ENCODE results near the gene IL10. TPM values are rescaled to one million over a fixed set of nuclear protein-coding genes. Genes with fewer than 3 reads are reported as not detected.

IL10 gene
- 1.8 TPM for total RNA-seq
- 19.1 TPM for polyA plus RNA-seq
- long read RNA-seq, donor 1 = 0 reads
- long read RNA-seq, donor 2 = 0 reads
- long read RNA-seq, donor 3, partial matches to known transcripts = 0 of 2 reads
- long read RNA-seq, donor 3, other reads (novel, unspliced or antisense) = 0 of 2 reads
- long read RNA-seq, donor 4 = 0 reads
- long read RNA-seq, donor 5, partial matches to known transcripts = 0 of 1 reads
- long read RNA-seq, donor 5, other reads (novel, unspliced or antisense) = 0 of 1 reads
- long read RNA-seq, donor 6 = 0 reads
- long read RNA-seq, donor 7 = 0 reads
- long read RNA-seq, donor 8 = 0 reads
- long read RNA-seq, donor 9 = 0 reads
- long read RNA-seq, donor 10 = 0 reads

GRCh38 chr1:206772243-206772937, at the start of gene IL10:
IL10 (minus strand) TSS chr1:206772494; CDS start chr1:206772435, 59 bp downstream.
- H3K4me1 ChIP-seq (ENCODE audit: control insufficient read depth in 2 of 2, insufficient read depth in 2 of 2, low read length in 2 of 2) = peaks cover 42 to 63% of the 10 kb centered on the region in 2 donors

DNA sequence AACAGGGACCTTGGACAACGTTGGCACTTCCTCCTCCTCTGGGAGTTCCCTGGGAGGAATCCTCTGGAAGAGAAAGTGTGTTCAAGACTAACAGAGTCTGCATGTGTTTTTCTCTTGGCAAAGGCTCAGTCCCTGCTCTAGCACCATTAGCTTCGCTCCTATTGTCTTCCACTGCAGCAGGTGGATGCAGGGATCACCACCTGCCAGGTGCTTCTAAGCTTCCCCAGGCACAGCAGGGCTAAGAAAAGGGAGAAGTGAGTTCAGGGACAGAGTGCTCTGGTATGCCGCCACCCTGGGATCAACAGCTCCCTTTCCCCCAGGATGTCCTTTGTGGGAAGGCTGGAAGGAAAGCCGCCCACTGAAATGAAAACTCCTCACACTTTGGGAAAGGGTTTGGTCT, 49.2 kb upstream of the IL10 start:
- H3K27ac ChIP-seq (ENCODE audit: low read depth in 1 of 2, low read length in 1 of 2) = no peak overlapping the region
- 93% methylated on average over 4 of the region's 4 CpGs for WGBS
- H3K4me1 ChIP-seq (ENCODE audit: control insufficient read depth in 2 of 2, insufficient read depth in 2 of 2, low read length in 2 of 2) = peaks cover 3 to 18% of the 10 kb centered on the region in 2 donors
- DNase-seq (ENCODE audit: low read depth in 6 of 9, low spot score in 9 of 9) = no peak
- peaks cover 0 to 3% of the 10 kb centered on the region in 2 donors for H3K9me3 ChIP-seq (ENCODE audit: control insufficient read depth in 2 of 2, insufficient read depth in 1 of 2, low read length in 1 of 2)
- no peak overlapping the region for H3K4me3 ChIP-seq (ENCODE audit: low read length in 2 of 2)
- H3K27me3 ChIP-seq (ENCODE audit: control insufficient read depth in 2 of 2, insufficient read depth in 1 of 2, low read length in 1 of 2) = no peaks in the 10 kb centered on the region
- no peaks in the 10 kb centered on the region for H3K36me3 ChIP-seq (ENCODE audit: control insufficient read depth in 2 of 2, insufficient read depth in 2 of 2, low read length in 1 of 2)

More at GRCh38 chr1:206772243-206772937, at the start of gene IL10:
- H3K27me3 ChIP-seq (ENCODE audit: control insufficient read depth in 2 of 2, insufficient read depth in 1 of 2, low read length in 1 of 2) = peaks cover 0 to 2% of the 10 kb centered on the region in 2 donors
- no peaks in the 10 kb centered on the region for H3K36me3 ChIP-seq (ENCODE audit: control insufficient read depth in 2 of 2, insufficient read depth in 2 of 2, low read length in 1 of 2)
- no peak within 1 kb of the TSS for H3K4me3 ChIP-seq (ENCODE audit: low read length in 2 of 2)
- no peak for DNase-seq (ENCODE audit: low read depth in 6 of 9, low spot score in 9 of 9)
- H3K9me3 ChIP-seq (ENCODE audit: control insufficient read depth in 2 of 2, insufficient read depth in 1 of 2, low read length in 1 of 2) = no peaks in the 10 kb centered on the region
- 26% methylated on average over 8 of the region's 8 CpGs for WGBS
- peak within 1 kb of the TSS in 1 of 2 donors; percentile 3 for H3K27ac ChIP-seq (ENCODE audit: low read depth in 1 of 2, low read length in 1 of 2)

- H3K4me1 ChIP-seq (ENCODE audit: control insufficient read depth in 2 of 2, insufficient read depth in 2 of 2, low read length in 2 of 2) = peaks cover 0 to 9% of the 10 kb centered on the region in 2 donors
- no peak overlapping the region for H3K4me3 ChIP-seq (ENCODE audit: low read length in 2 of 2)
- H3K9me3 ChIP-seq (ENCODE audit: control insufficient read depth in 2 of 2, insufficient read depth in 1 of 2, low read length in 1 of 2) = peaks cover 0 to 10% of the 10 kb centered on the region in 2 donors
- peak in 5 of 9 donors; percentile 35 to 78 (median 50) for DNase-seq (ENCODE audit: low read depth in 6 of 9, low spot score in 9 of 9)
- H3K36me3 ChIP-seq (ENCODE audit: control insufficient read depth in 2 of 2, insufficient read depth in 2 of 2, low read length in 1 of 2) = no peaks in the 10 kb centered on the region
- H3K27ac ChIP-seq (ENCODE audit: low read depth in 1 of 2, low read length in 1 of 2) = peak overlapping the region; percentile 71 to 84
- WGBS = 71% methylated on average over 4 of the region's 4 CpGs
- H3K27me3 ChIP-seq (ENCODE audit: control insufficient read depth in 2 of 2, insufficient read depth in 1 of 2, low read length in 1 of 2) = no peaks in the 10 kb centered on the region
Observed at GRCh38 chr1:206816390-206817287, 44.3 kb upstream of the IL10 start.

GRCh38 chr1:206814716-206815341, 42.5 kb upstream of the IL10 start:
- Histone ChIP-seq H3K36me3 (ENCODE audit: control insufficient read depth in 2 of 2, insufficient read depth in 2 of 2, low read length in 1 of 2) (no peaks in the 10 kb centered on the region), H3K4me3 (ENCODE audit: low read length in 2 of 2) (no peak overlapping the region), H3K27me3 (ENCODE audit: control insufficient read depth in 2 of 2, insufficient read depth in 1 of 2, low read length in 1 of 2) (no peaks in the 10 kb centered on the region), H3K4me1 (ENCODE audit: control insufficient read depth in 2 of 2, insufficient read depth in 2 of 2, low read length in 2 of 2) (peaks cover 0 to 4% of the 10 kb centered on the region in 2 donors), H3K9me3 (ENCODE audit: control insufficient read depth in 2 of 2, insufficient read depth in 1 of 2, low read length in 1 of 2) (peaks cover 0 to 10% of the 10 kb centered on the region in 2 donors), H3K27ac (ENCODE audit: low read depth in 1 of 2, low read length in 1 of 2) (no peak overlapping the region)
- 89% methylated on average over 2 of the region's 2 CpGs for WGBS
- DNase-seq (ENCODE audit: low read depth in 6 of 9, low spot score in 9 of 9) = no peak

- no peak for DNase-seq (ENCODE audit: low read depth in 6 of 9, low spot score in 9 of 9)
- Histone ChIP-seq H3K27me3 (ENCODE audit: control insufficient read depth in 2 of 2, insufficient read depth in 1 of 2, low read length in 1 of 2) (no peaks in the 10 kb centered on the region), H3K36me3 (ENCODE audit: control insufficient read depth in 2 of 2, insufficient read depth in 2 of 2, low read length in 1 of 2) (no peaks in the 10 kb centered on the region), H3K4me1 (ENCODE audit: control insufficient read depth in 2 of 2, insufficient read depth in 2 of 2, low read length in 2 of 2) (peaks cover 0 to 8% of the 10 kb centered on the region in 2 donors), H3K9me3 (ENCODE audit: control insufficient read depth in 2 of 2, insufficient read depth in 1 of 2, low read length in 1 of 2) (peaks cover 0 to 10% of the 10 kb centered on the region in 2 donors), H3K4me3 (ENCODE audit: low read length in 2 of 2) (no peak overlapping the region), H3K27ac (ENCODE audit: low read depth in 1 of 2, low read length in 1 of 2) (no peak overlapping the region)
- 76% methylated on average over 2 of the region's 2 CpGs for WGBS
Observed at GRCh38 chr1:206812471-206812870, 40.2 kb upstream of the IL10 start.

- Histone ChIP-seq H3K4me3 (ENCODE audit: low read length in 2 of 2) (no peak overlapping the region), H3K27me3 (ENCODE audit: control insufficient read depth in 2 of 2, insufficient read depth in 1 of 2, low read length in 1 of 2) (no peaks in the 10 kb centered on the region), H3K4me1 (ENCODE audit: control insufficient read depth in 2 of 2, insufficient read depth in 2 of 2, low read length in 2 of 2) (peaks cover 0 to 3% of the 10 kb centered on the region in 2 donors), H3K27ac (ENCODE audit: low read depth in 1 of 2, low read length in 1 of 2) (no peak overlapping the region), H3K36me3 (ENCODE audit: control insufficient read depth in 2 of 2, insufficient read depth in 2 of 2, low read length in 1 of 2) (no peaks in the 10 kb centered on the region), H3K9me3 (ENCODE audit: control insufficient read depth in 2 of 2, insufficient read depth in 1 of 2, low read length in 1 of 2) (peaks cover 0 to 10% of the 10 kb centered on the region in 2 donors)
- WGBS = 84% methylated on average over 4 of the region's 4 CpGs
- DNase-seq (ENCODE audit: low read depth in 6 of 9, low spot score in 9 of 9) = peak in 4 of 9 donors; percentile 32 to 72 (median 46)
Observed at GRCh38 chr1:206809504-206810084, 37.3 kb upstream of the IL10 start.

- Histone ChIP-seq H3K36me3 (ENCODE audit: control insufficient read depth in 2 of 2, insufficient read depth in 2 of 2, low read length in 1 of 2) (no peaks in the 10 kb centered on the region), H3K9me3 (ENCODE audit: control insufficient read depth in 2 of 2, insufficient read depth in 1 of 2, low read length in 1 of 2) (peaks cover 0 to 10% of the 10 kb centered on the region in 2 donors), H3K4me3 (ENCODE audit: low read length in 2 of 2) (no peak overlapping the region), H3K27me3 (ENCODE audit: control insufficient read depth in 2 of 2, insufficient read depth in 1 of 2, low read length in 1 of 2) (no peaks in the 10 kb centered on the region), H3K27ac (ENCODE audit: low read depth in 1 of 2, low read length in 1 of 2) (no peak overlapping the region), H3K4me1 (ENCODE audit: control insufficient read depth in 2 of 2, insufficient read depth in 2 of 2, low read length in 2 of 2) (peaks cover 5 to 12% of the 10 kb centered on the region in 2 donors)
- peak in 4 of 9 donors; percentile 29 to 81 (median 58) for DNase-seq (ENCODE audit: low read depth in 6 of 9, low spot score in 9 of 9)
- 87% methylated on average over 2 of the region's 2 CpGs for WGBS
Observed at GRCh38 chr1:206808615-206809014, 36.3 kb upstream of the IL10 start.

GRCh38 chr1:206805357-206805756, 33.1 kb upstream of the IL10 start:
- H3K4me1 ChIP-seq (ENCODE audit: control insufficient read depth in 2 of 2, insufficient read depth in 2 of 2, low read length in 2 of 2) = peaks cover 14 to 28% of the 10 kb centered on the region in 2 donors
- H3K36me3 ChIP-seq (ENCODE audit: control insufficient read depth in 2 of 2, insufficient read depth in 2 of 2, low read length in 1 of 2) = no peaks in the 10 kb centered on the region
- no peak for DNase-seq (ENCODE audit: low read depth in 6 of 9, low spot score in 9 of 9)
- no peaks in the 10 kb centered on the region for H3K9me3 ChIP-seq (ENCODE audit: control insufficient read depth in 2 of 2, insufficient read depth in 1 of 2, low read length in 1 of 2)
- WGBS = 77% methylated on average over 1 of the region's 1 CpG
- H3K27me3 ChIP-seq (ENCODE audit: control insufficient read depth in 2 of 2, insufficient read depth in 1 of 2, low read length in 1 of 2) = no peaks in the 10 kb centered on the region
- H3K27ac ChIP-seq (ENCODE audit: low read depth in 1 of 2, low read length in 1 of 2) = no peak overlapping the region
- H3K4me3 ChIP-seq (ENCODE audit: low read length in 2 of 2) = no peak overlapping the region
